GM21390 (cell line): ENCODE data around the gene SP100.
A peak's percentile ranks its signal among the peaks of the same experiment; 100 is the strongest.

Experiments used
- ATAC-seq: cut with Tn5 transposase; IDR thresholded peaks from one replicate; pipeline ENCODE4 v1.9.1; 2021; ENCODE audit not compliant: unreplicated experiment

SP100 gene

GRCh38 chr2:230537531-230537976, 121.6 kb downstream of the SP100 start:
- ATAC-seq, result peak; percentile 60

DNA sequence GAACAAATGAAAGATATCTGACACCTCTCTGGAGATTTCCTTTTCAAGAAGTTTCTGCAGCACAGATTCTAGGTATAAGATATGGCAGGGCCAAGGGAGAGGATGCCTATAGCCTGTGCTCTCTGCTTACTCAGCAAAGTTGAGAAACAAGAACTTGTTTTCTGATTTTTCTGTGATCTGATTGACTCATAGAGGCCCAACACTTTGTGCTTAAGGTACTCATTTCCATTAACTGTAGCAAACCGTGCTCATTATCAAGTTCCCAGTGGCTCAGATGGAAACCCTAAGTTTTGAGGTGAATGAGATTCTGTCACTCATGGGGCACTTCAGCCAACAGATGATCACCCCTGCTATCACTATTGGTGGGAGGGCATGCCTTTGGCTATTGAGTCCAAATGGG, 124.3 kb downstream of the SP100 start:
- no peak for ATAC-seq

GRCh38 chr2:230541934-230542380, 126.0 kb downstream of the SP100 start:
- ATAC-seq, result peak; percentile 68

GRCh38 chr2:230542751-230543150, 126.8 kb downstream of the SP100 start:
- no peak for ATAC-seq

- no peak for ATAC-seq
Measured at GRCh38 chr2:230552181-230552580, 136.2 kb downstream of the SP100 start.

- ATAC-seq, result no peak
Measured at GRCh38 chr2:230557065-230557464, 141.1 kb downstream of the SP100 start.

DNA sequence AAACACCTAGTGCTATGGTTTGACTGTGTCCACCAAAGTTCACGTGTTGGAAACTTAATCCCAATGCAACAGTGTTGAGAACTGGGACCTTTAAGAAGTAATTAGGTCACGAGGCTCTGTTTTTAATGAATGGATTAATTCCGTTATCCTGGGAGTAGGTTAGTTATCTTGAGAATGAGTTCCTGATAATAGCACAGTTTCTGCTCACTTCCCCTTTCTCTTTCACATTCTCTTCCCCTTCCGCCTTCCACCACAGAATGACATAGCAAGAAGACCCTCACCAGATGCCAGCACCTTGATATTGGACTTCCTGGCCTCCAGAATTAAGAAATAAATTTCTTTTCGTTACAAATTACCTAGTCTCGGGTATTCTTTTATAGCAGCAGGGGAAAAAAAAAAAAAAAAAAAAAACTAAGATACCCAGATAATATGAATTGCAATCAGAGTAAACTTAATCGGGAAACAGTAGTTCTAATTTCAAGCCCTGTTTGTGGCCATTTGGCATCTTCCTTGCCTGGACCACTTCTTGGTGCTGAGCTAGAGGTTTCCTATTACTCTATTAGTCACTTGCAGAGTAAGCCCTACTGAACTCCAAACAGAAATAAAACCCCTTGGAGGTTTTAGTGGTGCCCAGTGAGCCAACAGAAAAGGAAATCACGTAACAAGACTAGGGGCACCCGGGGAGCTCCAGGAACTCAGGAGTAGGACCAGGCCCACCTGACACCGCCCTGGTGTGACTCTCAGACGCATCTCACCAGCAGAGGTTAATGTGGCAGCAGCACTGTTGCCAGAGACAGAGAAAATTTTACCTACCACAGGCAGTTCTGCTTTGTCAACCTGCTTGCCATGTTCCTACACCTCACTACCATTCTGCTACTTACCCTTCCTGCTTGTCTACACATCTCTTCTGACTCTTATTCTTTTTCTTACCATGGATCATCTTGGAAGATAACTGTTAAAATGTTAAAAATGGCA, 149.1 kb downstream of the SP100 start:
- no peak for ATAC-seq

- ATAC-seq, result no peak
Measured at GRCh38 chr2:230569298-230569697, 153.3 kb downstream of the SP100 start.

- no peak for ATAC-seq
Measured at GRCh38 chr2:230570987-230571386, 155.0 kb downstream of the SP100 start.

GRCh38 chr2:230575642-230576324, 159.8 kb downstream of the SP100 start:
- no peak for ATAC-seq

GRCh38 chr2:230577114-230577513, 161.1 kb downstream of the SP100 start:
- ATAC-seq, result no peak

DNA sequence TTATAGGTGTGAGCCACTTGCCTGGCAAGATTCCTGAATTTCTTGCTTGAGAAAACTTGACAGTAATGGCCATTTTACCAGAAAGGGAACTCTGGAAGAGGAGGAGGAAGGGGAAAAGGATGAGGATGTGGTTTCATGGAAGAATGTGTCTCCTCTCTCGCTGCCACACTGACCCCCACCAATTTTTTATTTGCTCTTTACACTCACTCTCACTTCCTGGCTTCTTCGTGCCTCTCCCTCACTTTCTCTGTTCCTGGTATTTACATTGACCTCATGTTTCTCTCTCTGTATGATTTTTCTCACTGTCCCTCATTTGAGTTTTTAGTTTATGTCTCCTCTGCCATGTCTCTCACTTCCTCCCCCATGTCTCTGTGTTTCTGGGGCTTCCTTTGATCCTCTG, 162.1 kb downstream of the SP100 start:
- ATAC-seq, result no peak

DNA sequence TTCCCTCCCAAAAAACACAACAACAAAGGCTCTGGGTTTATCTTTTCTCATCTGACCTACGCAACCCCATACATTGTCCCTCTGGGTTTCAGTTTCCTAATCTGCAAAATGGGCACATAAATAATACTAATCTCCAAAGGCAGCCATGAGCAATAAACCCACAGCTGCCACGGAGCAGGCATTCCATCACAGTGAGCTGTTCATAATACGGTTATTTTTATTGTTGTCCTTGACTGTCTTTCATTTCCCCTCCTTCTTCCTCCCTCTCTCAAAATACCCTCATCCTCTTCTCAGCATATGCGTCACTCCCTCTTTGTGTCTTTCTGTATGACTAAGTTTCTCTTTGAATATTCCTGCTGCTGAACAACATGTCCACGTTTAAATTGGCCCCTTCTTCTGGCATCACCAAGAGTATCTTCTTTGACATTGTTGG, 166.9 kb downstream of the SP100 start:
- ATAC-seq, result peak; percentile 79

GRCh38 chr2:230583581-230583980, 167.6 kb downstream of the SP100 start:
- no peak for ATAC-seq

- ATAC-seq, result no peak
Measured at GRCh38 chr2:230586328-230586982, 170.5 kb downstream of the SP100 start.

GRCh38 chr2:230589025-230589424, 173.0 kb downstream of the SP100 start:
- ATAC-seq, result peak; percentile 2

- ATAC-seq, result peak; percentile 96
Measured at GRCh38 chr2:230589497-230590015, 173.6 kb downstream of the SP100 start.

DNA sequence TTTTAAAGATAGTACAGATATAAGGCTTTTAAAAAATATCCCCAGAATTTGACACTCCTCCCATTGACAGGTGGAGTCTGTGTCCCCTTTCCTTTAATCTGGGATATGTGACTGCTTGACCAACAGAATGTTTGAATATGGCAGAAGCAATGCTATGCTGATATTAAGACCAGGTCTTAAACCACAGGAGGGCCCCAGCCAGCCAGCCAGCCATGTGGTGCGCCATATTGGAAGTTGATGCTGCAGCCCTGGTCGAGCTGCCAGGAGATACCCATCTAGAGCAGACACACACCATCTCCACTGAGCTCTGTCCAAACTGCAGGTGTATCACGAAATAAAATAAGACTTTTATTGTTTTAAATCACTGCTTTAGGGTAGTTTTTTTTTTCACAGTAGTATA, 174.3 kb downstream of the SP100 start:
- ATAC-seq, result no peak

DNA sequence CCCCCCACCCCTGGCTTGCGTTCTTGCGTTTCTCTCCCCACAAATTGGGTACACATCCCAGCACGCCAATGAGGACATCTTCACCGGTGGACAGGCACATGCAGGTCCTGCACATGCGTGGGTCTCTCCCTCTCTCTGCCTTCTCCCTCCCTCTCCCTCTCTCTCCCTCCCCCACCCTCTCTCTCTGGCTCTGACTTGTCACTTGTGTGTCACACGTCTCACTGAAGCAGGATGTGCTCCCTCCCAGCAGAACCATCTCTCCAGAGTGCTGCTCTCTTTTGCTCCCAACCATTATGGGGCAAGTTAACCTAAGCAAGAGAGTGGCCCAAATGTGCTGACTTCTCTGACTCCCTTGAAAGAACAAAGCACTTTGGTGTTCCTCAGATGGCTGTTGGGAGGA, 175.8 kb downstream of the SP100 start:
- no peak for ATAC-seq

- no peak for ATAC-seq
Measured at GRCh38 chr2:230592775-230593174, 176.8 kb downstream of the SP100 start.
